Activated CD4-positive, alpha-beta memory T cell treated with anti-CD3 and anti-CD28 coated beads for 36 hours (primary cell): Measurements from ENCODE around the gene SLC6A12. TPM values are rescaled to one million over a fixed set of nuclear protein-coding genes. Genes with fewer than 3 reads are reported as not detected.

Experiments used
- CTCF ChIA-PET: fragments of 350-600 bp; sonication (Branson Sonifier 250); formaldehyde crosslinking; loops from one replicate; lab custom pipeline; 2021; ENCODE audit warnings: antibody characterized with exemption, inconsistent platforms; lab: Charles Lee
- POLR2A ChIA-PET: fragments of 350-600 bp; sonication (Branson Sonifier 250); formaldehyde crosslinking; loops from one replicate; lab custom pipeline; 2021; ENCODE audit warnings: antibody characterized with exemption; lab: Charles Lee
- DNase-seq: peaks from one replicate; pipeline ENCODE4 v3.0.0-alpha.2; 2020
- H3K27ac Mint-ChIP-seq: one replicate; pipeline ENCODE4 v1.8.0; 2021; ENCODE audit warnings: mixed read lengths
- H3K27me3 Mint-ChIP-seq: one replicate; pipeline ENCODE4 v1.8.0; 2021; ENCODE audit warnings: mixed read lengths
- H3K36me3 Mint-ChIP-seq: one replicate; pipeline ENCODE4 v1.8.0; 2021; ENCODE audit warnings: mixed read lengths
- H3K4me1 Mint-ChIP-seq: one replicate; pipeline ENCODE4 v1.8.0; 2021; ENCODE audit warnings: low read depth, mixed read lengths
- H3K4me3 Mint-ChIP-seq: one replicate; pipeline ENCODE4 v1.8.0; 2021; ENCODE audit warnings: mild to moderate bottlenecking, mixed read lengths
- H3K9me3 Mint-ChIP-seq: one replicate; pipeline ENCODE4 v1.8.0; 2021; ENCODE audit warnings: mixed read lengths
- intact Hi-C: fragments of 100-400 bp; cut with micrococcal nuclease; formaldehyde crosslinking; loops from one replicate; pipeline ENCODE4 v1.15.1; 2023
- total RNA-seq, 2 experiments: library from RNA; stranded (reverse); gene quantifications; one replicate each; pipeline ENCODE4 v1.2.3, GENCODE V29; 2021

The SLC6A12 gene
- total RNA-seq, 2 experiments from 2014 or later = 0.43 TPM; not detected in 1

DNA sequence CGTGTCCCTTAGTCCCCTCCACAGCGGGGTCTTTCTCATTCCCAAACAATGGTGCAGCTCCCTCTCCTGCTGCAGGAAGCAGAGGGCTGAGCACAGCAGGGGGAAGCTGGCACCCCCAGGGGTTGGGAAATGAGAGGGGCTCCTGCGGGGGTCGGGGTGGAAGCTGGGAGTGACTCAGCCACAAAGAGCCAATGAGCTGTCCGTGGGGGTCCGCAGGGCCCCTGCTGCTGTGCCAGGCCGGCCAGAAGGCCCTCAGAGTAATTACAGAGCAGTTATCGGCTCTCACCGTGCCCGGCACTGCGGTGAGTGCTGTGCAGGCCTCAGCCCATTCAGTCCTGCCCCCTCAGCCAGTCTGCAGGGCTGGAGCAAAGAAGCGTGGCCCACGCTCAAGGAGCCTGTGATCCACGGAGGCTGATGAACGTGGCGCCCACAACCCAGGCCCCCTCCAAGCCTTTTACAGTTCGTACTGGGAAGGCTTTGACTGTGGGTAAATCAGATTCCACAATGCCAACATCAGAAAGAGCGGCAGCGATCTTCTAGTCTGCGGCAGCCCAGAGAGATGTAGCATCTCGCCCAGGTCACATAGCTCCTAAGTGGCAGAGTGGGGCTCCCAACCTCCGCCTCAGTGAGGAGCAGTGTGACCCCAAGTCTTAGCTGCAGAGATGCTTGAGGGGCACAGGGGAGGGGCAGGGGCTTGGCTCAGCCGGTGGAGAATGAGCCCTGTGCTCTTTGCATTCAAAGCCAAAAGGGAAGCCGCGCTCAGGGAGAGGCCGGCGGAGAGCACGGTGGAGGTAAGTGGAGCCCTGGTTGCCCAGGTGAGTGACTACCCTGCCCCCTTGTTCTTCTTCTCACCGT, 43.4 kb downstream of the SLC6A12 start:
- Mint-ChIP-seq H3K27me3 (peaks cover 4% of the 10 kb centered on the region), H3K9me3 (no peaks in the 10 kb centered on the region), H3K4me3 (no peak overlapping the region), H3K27ac (no peak overlapping the region), H3K4me1 (peaks cover 5% of the 10 kb centered on the region), H3K36me3 (no peaks in the 10 kb centered on the region)
- ChIA-PET POLR2A (no interaction called here), CTCF (no interaction called here)
- intact Hi-C loops = no loop called here
- DNase-seq = no peak

DNA sequence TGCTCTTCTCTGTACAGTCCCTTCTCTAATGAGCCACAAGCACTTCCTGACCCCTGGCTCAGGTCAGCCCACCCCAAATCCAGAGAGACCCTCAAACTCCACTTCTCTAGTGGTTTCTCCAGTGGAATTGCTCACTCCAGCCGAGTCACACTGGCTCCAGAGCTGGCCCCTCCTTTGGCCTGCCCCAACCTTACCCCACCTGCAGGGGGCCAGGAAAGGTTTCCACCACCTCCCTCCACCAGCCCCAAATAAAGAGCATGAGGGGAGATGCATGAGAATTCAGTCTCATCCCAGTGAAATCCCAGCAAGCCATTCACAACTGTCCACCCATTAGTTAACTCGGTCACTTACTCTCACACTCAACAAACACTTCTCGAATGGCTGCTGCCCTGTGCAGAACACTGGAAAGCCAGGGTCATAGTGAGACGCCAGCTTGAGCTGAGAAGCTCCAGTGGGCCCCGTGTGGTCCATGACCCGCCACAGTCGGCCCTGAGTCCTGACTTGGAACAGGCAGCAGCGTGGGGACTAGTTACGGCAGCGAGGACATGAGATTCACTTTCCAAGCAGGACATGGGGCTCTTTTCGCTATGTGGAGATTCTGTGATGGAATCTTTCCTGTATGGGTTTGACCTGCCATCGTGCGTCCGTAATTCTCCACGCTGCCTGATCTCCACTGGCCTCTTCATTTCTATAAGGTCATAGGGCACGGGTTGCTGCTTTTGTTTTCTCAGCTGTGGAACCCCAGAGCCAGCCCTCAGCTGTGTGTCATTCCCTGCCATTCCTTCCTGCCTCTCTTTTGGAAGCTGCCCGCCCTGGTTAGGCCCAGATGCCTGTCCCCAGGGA, 44.2 kb downstream of the SLC6A12 start:
- ChIA-PET CTCF (no interaction called here), POLR2A (no interaction called here)
- Mint-ChIP-seq H3K9me3 (no peaks in the 10 kb centered on the region), H3K27ac (no peak overlapping the region), H3K36me3 (no peaks in the 10 kb centered on the region), H3K4me1 (peaks cover 5% of the 10 kb centered on the region), H3K27me3 (peaks cover 4% of the 10 kb centered on the region), H3K4me3 (no peak overlapping the region)
- intact Hi-C loops = no loop called here
- no peak for DNase-seq

DNA sequence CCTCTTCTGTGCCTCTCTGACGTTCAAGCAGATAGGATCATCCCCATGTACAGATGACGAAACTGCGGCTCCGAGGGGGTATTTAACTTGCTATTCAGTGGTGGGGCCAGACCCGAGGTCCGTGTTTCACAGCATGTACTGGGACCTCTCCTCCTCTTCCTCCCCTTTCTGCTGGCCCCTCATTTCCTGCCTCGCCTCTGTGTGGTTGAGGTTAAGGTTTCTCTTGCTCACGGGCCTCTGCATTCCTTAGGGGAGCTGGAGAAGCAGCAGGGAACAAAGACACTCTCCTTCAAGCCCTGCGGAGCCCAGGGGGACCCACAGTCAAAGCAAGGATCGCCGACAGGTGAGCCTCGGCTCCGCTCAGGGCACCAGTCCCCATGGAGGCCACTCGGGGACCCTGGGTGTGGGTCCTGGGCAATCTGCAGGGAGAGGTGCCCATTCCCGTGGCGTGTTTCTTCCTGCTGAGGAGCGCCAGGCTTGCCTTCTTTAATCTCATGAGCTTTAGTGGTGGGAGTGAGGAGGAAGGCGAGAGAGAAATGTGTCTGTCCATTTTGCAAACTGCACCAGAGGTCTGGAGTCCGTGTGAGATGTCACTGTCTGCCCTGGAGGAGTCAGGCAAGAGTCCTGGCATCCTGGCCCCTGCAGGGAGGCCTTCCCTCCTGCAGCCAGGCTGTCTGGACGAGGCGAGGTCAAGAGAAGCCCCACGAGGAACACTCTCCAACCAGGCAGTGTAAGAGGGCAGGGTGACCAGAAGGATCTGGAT, 45.0 kb downstream of the SLC6A12 start:
- DNase-seq = no peak
- peaks cover 5% of the 10 kb centered on the region for H3K4me1 Mint-ChIP-seq
- peaks cover 4% of the 10 kb centered on the region for H3K27me3 Mint-ChIP-seq
- H3K36me3 Mint-ChIP-seq = no peaks in the 10 kb centered on the region
- POLR2A ChIA-PET = no interaction called here
- no peaks in the 10 kb centered on the region for H3K9me3 Mint-ChIP-seq
- intact Hi-C loops = no loop called here
- no peak overlapping the region for H3K4me3 Mint-ChIP-seq
- CTCF ChIA-PET = no interaction called here
- H3K27ac Mint-ChIP-seq = no peak overlapping the region

DNA sequence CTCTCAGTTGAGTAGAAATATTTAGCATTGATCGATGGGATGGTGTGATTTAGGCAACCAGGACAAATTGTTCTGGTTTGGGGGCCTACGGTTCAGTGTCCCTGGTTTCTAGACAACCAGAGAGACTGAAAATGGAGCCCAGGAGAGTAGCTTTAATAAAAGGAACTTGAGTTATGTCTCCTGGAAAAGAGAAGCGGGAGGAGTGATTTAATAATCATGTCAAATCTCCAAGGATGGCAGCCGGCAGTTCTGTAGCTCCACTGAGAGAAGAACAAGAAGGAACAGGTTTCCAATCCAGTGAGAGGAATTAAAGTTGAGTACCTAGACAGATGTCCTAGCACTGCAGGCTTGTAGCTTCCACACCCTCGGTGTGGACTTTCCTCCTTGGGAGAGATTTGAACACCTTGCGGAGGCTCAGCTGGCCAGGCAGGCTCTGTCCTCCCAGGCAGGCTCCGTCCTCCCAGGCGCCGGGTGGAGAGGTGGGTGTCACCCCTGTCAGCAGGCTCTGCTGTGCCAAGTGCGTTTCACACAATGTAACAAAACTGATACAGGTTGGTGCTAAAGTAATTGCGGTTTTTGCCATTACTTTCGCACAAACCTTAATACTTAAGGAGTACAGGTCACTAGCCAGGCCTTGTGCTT, 45.9 kb downstream of the SLC6A12 start:
- ChIA-PET CTCF (no interaction called here), POLR2A (no interaction called here)
- Mint-ChIP-seq H3K4me3 (no peak overlapping the region), H3K4me1 (peaks cover 5% of the 10 kb centered on the region), H3K27ac (no peak overlapping the region), H3K9me3 (no peaks in the 10 kb centered on the region), H3K36me3 (no peaks in the 10 kb centered on the region), H3K27me3 (peaks cover 4% of the 10 kb centered on the region)
- intact Hi-C loops = no loop called here
- no peak for DNase-seq

DNA sequence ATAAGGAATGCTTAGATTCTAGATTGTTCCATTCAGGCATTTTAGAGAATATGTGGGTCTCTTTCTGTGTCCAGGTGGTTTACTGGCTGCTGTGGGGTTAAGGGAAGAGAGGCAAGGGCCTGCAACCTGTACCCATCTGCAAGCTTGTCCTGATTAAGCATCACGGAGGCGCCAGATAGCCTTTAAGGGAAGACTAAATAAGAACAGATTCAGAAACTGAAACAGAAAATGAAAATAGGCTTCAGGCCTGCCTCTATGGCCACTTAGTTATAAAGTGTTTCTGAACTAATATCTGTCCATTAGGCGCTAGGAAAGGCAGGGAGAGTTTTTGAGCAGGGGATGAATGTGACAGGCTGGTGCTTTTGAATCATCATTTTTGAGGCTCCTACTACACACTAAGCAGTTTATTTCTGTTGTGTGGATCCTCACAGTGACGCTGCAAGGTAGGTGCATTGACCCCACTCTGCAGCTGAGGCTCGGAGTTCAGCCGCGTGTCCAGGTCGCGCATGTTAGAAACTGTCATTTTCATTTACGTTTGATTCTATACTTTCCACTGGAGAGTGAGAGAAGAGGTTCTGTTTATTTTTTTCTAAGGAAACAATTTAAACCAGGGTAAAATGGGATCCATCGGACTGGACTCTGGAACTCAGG, 47.4 kb downstream of the SLC6A12 start:
- no peak for DNase-seq
- Mint-ChIP-seq H3K4me1 (peaks cover 5% of the 10 kb centered on the region), H3K4me3 (no peak overlapping the region), H3K36me3 (no peaks in the 10 kb centered on the region), H3K9me3 (no peaks in the 10 kb centered on the region), H3K27me3 (no peaks in the 10 kb centered on the region), H3K27ac (no peak overlapping the region)
- POLR2A ChIA-PET = no interaction called here
- intact Hi-C loops = no loop called here
- CTCF ChIA-PET = no interaction called here

DNA sequence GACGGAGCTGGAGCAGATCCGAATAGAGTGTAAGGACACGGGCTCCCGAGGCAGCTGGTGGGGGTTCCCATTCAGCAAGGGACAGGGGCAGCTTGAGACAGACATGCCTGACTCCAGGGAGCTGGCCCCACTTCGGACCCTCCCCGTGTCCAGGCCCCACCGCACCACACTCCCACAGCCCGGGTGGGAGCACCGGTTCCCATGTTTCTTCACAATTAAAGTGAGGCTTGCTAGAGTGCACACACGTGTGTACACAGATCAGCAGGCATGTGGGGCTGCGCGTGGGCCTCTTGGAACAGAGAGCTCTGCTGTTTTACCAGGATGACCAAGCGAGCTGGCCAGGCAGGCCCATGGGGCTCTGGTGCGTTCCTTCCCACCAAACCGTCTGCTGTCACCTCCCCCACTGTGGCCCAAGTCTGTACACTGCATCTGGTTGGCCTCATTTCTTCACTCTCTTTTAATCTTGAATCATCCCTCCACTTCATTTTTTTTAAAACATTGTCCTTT, 48.0 kb downstream of the SLC6A12 start:
- intact Hi-C loops = no loop called here
- Mint-ChIP-seq H3K9me3 (no peaks in the 10 kb centered on the region), H3K4me3 (no peak overlapping the region), H3K36me3 (no peaks in the 10 kb centered on the region), H3K27me3 (no peaks in the 10 kb centered on the region), H3K27ac (no peak overlapping the region), H3K4me1 (peaks cover 5% of the 10 kb centered on the region)
- ChIA-PET CTCF (interaction anchor here (1.3 kb wide), 1 partner anchor 23 kb away, joined by 3 read pairs; no protein-coding TSS in a partner anchor), POLR2A (no interaction called here)
- DNase-seq = no peak

DNA sequence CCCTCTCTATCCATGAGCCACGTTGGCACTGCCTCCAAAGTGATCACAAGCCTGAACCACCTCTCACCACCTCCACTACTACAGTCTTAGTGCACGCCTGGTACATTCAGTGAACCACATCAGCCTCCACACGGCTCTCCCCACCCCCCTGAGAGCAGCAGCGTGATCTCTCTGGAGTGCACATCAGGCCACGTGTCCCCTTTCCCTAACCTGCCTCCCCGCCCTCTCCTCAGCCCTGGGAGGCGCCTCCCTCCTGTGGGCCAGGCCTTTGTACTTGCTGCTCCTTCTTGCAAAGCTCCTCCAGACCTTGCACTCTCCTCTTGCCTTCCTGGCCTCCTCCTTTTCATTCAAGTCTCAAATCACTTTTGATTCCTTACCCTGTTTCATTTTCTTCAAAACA, 49.8 kb downstream of the SLC6A12 start:
- ChIA-PET CTCF (no interaction called here), POLR2A (no interaction called here)
- H3K27ac Mint-ChIP-seq = no peak overlapping the region
- H3K27me3 Mint-ChIP-seq = no peaks in the 10 kb centered on the region
- DNase-seq = no peak
- peaks cover 4% of the 10 kb centered on the region for H3K4me1 Mint-ChIP-seq
- H3K36me3 Mint-ChIP-seq = no peaks in the 10 kb centered on the region
- no peak overlapping the region for H3K4me3 Mint-ChIP-seq
- H3K9me3 Mint-ChIP-seq = no peaks in the 10 kb centered on the region
- intact Hi-C loops = no loop called here

DNA sequence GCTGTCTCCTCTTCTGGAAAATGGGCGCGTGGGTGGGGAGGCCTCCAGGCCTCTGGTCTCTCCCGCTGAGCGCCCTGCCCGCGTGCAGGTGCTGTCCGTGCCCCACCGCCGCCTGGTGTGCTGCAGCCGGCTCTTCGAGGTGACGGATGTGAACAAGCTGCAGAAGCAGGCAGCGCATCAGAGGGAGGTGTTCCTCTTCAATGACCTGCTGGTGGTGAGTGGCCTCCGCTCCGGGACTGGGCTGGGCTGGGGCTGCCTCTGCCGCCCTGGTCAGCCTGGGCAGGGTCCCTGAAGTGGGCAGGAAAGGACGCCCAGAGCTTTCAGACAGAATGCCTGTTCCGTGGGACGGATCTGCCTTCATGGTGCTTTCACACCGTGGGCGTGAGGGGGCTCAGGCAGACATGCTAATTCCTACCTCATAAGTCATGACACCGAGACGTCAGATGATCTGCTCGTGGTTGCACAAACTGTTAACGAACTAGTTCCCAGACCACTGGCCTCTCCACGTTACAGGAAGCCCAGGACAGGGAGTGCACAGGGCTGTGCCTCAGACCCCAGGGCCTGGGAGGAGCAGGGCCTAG, 50.5 kb downstream of the SLC6A12 start:
- Mint-ChIP-seq H3K27me3 (no peaks in the 10 kb centered on the region), H3K27ac (no peak overlapping the region), H3K4me3 (no peak overlapping the region), H3K9me3 (no peaks in the 10 kb centered on the region), H3K4me1 (peaks cover under 1% of the 10 kb centered on the region), H3K36me3 (no peaks in the 10 kb centered on the region)
- no peak for DNase-seq
- intact Hi-C loops = no loop called here
- ChIA-PET CTCF (no interaction called here), POLR2A (no interaction called here)

DNA sequence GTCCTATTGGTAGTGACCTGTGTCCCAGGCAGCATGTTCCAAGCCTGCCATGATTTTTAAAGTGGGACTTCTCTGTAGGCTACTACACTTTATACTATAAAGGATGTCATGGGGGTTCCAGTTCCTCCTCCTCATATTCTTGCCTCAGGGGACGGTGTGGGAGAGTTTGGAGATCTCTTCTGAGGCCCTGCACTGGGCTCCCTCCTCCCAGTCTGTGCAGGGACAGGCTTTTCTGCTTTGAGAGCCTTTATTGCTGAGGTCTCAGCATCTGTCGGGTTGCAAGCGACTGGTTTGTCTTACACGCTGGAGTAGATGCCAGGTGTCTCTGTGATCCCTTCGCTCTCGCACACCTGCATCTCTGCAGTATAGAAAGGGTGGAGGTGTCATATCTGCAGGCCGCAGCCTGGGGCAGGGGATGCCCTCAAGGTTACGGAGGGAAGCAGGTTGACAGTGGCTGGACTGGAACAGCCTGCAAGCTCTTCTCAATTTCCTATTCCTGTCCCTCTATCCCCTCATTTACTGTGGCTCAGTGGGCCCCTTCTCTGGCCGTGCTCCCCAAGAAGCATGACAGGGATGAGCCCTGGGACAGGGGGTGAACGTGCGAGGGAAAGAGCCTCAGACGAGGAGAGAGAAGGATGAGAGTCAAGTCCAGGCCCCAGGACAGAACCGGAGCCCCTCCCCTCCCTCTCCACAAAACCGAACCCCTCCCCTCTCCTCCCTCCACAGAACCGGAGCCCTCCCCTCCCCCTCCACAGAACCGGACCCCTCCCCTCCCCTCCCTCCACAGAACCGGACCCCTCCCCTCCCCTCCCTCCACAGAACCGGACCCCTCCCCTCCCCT, 51.3 kb downstream of the SLC6A12 start:
- Mint-ChIP-seq H3K9me3 (no peaks in the 10 kb centered on the region), H3K36me3 (no peaks in the 10 kb centered on the region), H3K4me3 (no peak overlapping the region), H3K27ac (no peak overlapping the region), H3K4me1 (no peaks in the 10 kb centered on the region), H3K27me3 (no peaks in the 10 kb centered on the region)
- DNase-seq = no peak
- ChIA-PET CTCF (no interaction called here), POLR2A (no interaction called here)
- intact Hi-C loops = no loop called here

DNA sequence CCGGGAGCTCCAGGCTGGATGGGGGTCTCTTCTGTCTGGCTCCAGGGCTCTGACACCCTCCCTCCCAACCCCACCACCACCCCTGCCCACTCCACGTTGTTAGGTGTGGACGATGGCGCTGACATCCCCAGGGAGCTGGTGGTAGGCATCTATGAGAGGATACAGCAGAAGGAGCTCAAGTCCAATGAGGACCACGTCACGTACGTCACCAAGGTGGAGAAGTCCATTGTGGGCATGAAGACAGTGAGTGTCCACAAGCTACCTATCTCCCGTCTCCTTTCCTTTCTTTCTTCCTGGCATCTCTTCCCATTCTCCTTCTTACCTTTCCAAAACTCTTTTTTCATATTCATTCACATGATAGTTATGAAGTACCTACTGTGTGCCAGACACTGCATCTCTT, 52.1 kb downstream of the SLC6A12 start:
- no peak for DNase-seq
- no peaks in the 10 kb centered on the region for H3K4me1 Mint-ChIP-seq
- H3K27ac Mint-ChIP-seq = no peak overlapping the region
- no peaks in the 10 kb centered on the region for H3K27me3 Mint-ChIP-seq
- H3K9me3 Mint-ChIP-seq = no peaks in the 10 kb centered on the region
- POLR2A ChIA-PET = no interaction called here
- H3K4me3 Mint-ChIP-seq = no peak overlapping the region
- no peaks in the 10 kb centered on the region for H3K36me3 Mint-ChIP-seq
- intact Hi-C loops = no loop called here
- CTCF ChIA-PET = no interaction called here
